HK-2 (cell line): ENCODE results near the gene DCAF4.

Experiments
- DNase-seq: peaks from one replicate; pipeline ENCODE4 v3.0.0-alpha.2; 2018; ENCODE audit not compliant: unreplicated experiment

The DCAF4 gene

GRCh38 chr14:72894623-72895378 is 31.5 kb upstream of the DCAF4 start:
- peak; percentile 7 for DNase-seq

DNA sequence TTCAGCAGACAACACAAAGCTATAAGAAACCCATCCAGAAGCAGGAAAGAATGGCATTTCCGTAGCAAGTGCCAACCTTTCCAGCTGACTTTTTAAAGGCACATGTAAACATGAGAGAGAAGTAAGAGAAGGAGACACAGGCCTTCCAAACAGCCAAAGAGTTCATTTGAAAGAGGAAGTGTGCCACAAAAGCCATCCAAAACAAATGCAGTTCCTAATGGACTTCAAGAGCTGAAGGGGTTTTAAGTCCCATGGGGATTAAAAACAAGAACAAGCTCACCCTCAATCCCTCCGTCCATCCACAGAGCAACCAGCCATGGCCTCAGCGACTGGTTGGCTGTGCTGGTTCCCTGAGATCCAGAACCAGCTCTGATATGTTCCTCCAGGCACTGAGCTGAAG is 27.8 kb upstream of the DCAF4 start:
- DNase-seq = no peak

GRCh38 chr14:72901361-72901760 is 24.9 kb upstream of the DCAF4 start:
- DNase-seq = no peak

- no peak for DNase-seq
Measured at GRCh38 chr14:72902801-72903530, 23.3 kb upstream of the DCAF4 start.

- DNase-seq = no peak
Measured at GRCh38 chr14:72903716-72904115, 22.5 kb upstream of the DCAF4 start.

- DNase-seq = no peak
Measured at GRCh38 chr14:72904218-72904617, 22.0 kb upstream of the DCAF4 start.

- DNase-seq = peak; percentile 52
Measured at GRCh38 chr14:72904840-72905561, 21.3 kb upstream of the DCAF4 start.

- peak; percentile 30 for DNase-seq
Measured at GRCh38 chr14:72906316-72906715, 19.9 kb upstream of the DCAF4 start.

DNA sequence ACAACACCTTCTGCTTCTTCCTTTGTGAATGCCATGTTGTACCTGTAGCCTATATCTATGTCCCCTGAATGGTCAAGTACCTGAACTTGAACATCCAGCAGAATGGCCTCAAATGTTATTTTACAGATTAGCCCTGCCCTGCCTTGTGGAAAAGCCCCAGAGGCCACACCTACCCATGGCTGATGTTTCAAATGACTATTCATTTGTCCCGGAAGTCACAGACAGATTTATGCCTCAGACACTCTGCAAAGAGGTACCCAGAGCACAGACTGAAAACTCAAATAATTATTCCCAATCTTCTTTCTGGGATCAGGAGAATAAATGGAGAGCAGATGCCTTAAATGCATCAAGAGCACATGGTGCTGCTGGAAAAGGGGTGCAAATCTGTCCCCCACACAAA is 19.4 kb upstream of the DCAF4 start:
- no peak for DNase-seq

DNA sequence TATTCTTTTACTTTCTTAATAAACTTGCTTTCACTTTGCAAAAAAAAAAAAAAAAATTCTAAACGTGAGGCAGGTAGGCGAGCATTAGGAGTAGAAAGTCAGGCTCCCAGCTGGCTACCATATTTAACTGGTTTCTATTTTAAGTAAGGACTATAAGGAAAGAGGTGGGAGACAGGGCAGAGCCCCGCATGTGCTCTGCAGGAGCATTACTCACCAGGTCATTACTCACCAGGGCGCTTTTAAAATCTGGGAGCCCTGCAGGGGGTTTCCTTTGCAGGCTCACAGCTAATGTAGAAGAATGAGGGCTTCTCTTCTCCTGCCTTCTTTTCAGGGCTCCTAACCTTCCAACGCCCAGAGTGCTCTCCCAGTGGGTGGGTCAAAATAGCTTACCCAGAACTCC is 18.4 kb upstream of the DCAF4 start:
- peak; percentile 41 for DNase-seq

- no peak for DNase-seq
Measured at GRCh38 chr14:72909163-72909562, 17.1 kb upstream of the DCAF4 start.

GRCh38 chr14:72913809-72914208 is 12.5 kb upstream of the DCAF4 start:
- DNase-seq = no peak

DNA sequence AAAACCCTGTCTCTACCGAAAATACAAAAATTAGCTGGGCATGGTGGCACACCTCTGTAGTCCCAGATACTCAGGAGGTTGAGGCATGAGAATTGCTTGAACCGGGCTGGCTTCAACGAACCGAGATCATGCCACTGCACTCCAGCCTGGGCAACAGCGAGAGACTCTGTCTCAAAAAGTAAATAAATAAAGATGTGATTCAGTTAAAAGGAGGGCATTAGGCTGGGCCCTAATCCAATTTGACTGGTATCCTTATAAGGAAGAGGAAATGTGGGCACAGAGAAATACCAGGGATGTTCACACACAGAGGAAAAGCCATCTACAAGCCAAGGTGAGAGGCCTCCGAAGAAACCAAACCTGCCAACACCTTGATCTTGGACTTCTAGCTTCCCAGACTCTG is 10.1 kb upstream of the DCAF4 start:
- DNase-seq = no peak

- no peak for DNase-seq
Measured at GRCh38 chr14:72917094-72917802, 9.0 kb upstream of the DCAF4 start.

GRCh38 chr14:72920008-72920407 is 6.3 kb upstream of the DCAF4 start:
- no peak for DNase-seq

- DNase-seq = no peak
Measured at GRCh38 chr14:72921396-72921795, 4.9 kb upstream of the DCAF4 start.

GRCh38 chr14:72924337-72924736 is 1.9 kb upstream of the DCAF4 start:
- peak; percentile 22 for DNase-seq

- no peak for DNase-seq
Measured at GRCh38 chr14:72925171-72925759, 999 bp upstream of the DCAF4 start.

- DNase-seq = no peak
Measured at GRCh38 chr14:72925815-72926291, 411 bp upstream of the DCAF4 start.

DNA sequence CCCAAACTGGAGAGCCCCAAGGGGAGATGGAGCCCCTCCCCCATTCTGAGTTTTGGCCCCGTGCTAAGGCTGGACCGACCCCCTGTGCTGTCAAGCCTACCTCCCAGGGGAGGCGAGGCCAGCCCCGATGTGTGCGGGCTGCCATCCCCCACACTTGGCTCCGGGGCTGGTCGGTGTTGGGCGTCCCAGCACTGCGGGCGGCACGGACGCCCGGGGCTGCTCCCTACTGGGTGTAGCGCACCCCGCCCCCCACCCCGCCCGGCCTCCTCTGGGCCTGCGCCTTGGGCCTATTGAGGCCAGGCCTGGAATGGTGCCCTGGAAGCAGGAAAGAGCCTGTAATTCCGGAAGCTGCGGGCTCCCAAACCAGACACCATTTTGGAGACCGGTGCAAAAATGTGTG is 2.6 kb downstream of the DCAF4 start:
- DNase-seq = no peak

DNA sequence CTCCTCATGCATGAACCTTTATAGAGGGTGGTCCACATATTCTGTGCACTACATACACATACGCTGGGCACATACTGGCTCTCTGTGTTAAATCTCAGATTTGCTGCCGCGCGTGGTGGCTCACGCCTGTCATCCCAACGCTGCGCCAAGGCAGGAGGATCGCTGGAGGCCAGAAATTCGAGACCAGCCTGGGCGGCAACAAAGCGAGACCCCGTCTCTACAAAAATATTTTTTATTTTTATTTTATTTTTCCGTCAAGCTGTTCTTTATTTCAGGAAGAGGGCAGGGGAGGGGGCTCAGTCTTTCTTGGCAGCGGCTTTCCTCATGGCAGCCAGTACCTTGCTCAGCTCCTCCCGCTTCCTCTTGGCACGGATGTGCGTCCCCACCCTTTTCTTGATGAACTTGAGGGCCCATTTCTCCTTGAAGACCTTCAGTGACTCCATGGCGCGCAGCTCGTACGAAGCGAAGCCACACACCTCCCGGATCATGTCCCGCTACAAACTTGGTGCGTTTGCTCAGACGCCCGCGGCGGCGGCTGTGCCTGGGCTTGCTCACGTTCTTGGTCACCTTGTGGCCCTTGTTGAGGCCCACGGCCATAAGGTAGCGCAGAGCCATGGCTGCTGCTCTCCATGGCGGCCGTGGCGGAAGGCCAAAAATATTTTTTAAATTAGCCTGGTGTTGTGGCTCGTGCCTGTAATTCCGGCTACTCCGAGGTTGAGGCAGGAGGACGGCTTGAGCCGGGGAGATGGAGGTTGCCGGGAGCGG is 3.2 kb downstream of the DCAF4 start:
- DNase-seq = no peak
